Adrenal gland (tissue), 12 donors: Measurements from ENCODE around the gene FEV. TPM values are rescaled to one million over a fixed set of nuclear protein-coding genes. Genes with fewer than 3 reads are reported as not detected.

Source experiments
- DNase-seq, 7 donors: peaks; one replicate each; pipeline ENCODE4 v3.0.0-alpha.2; 2019 to 2020
- H3K27ac ChIP-seq, 5 donors: fragments of 200-600 bp; sonication (generic) in 4 of 5; 1 replicate in 3 of 5; 2 replicates in 2 of 5; pipeline versions ENCODE4 v1.5.1 to v1.8.0; 2016 to 2020; ENCODE audit warnings: mild to moderate bottlenecking in 1 of 5
- H3K27me3 ChIP-seq: fragments of 200-600 bp; 2 replicates; pipeline ENCODE4 v1.8.0; 2021
- H3K36me3 ChIP-seq, 2 donors: fragments of 200-600 bp; replicated peaks in 1 of 2; 1 replicate in 1 of 2; 2 replicates in 1 of 2; pipeline versions ENCODE4 v1.5.1 to v1.8.0; 2018 to 2022
- H3K4me1 ChIP-seq, 2 donors: fragments of 200-600 bp; replicated peaks in 1 of 2; 1 replicate in 1 of 2; 2 replicates in 1 of 2; pipeline versions ENCODE4 v1.5.1 to v1.8.0; 2018 to 2021
- H3K4me3 ChIP-seq, 4 donors: fragments of 200-600 bp; sonication (generic) in 3 of 4; one replicate each; pipeline ENCODE4 v1.5.1; 2016 to 2018
- H3K9me3 ChIP-seq, 3 donors: fragments of 200-600 bp; sonication (generic) in 1 of 3; replicated peaks in 1 of 3; 1 replicate in 2 of 3; 2 replicates in 1 of 3; pipeline versions ENCODE4 v1.5.1 to v1.8.0; 2016 to 2021
- POLR2A ChIP-seq, 2 donors: fragments of 450-650 bp; IDR thresholded peaks; one replicate each; pipeline ENCODE4 v1.6.1; 2017; ENCODE audit warnings: antibody characterized with exemption in 2 of 2, mild to moderate bottlenecking in 2 of 2, moderate library complexity in 1 of 2
- whole genome bisulfite sequencing, 4 donors: extraction: QIAGEN DNeasy Blood & Tissue Kit in 2 of 4; methylation state at CpG; one replicate each; pipeline versions ENCODE4 v1.1.5 to v1.1.7; 2013 to 2017; 5-methylcytosine and 5-hydroxymethylcytosine counted together
- intact Hi-C, 2 donors: fragments of 100-400 bp; cut with DNase I; formaldehyde crosslinking; loops; one replicate each; pipeline versions ENCODE4 v1.14.1 to v1.15.0; 2022 to 2023
- polyA plus RNA-seq, 3 donors: library from polyadenylated mRNA; stranded (reverse); fragments of 200-250 nt in 2 of 3; fragments of 350-450 nt in 1 of 3; fragmentation: Illumina TruSeq in 1 of 3; extraction: RNeasy Lipid Tissue Mini Kit (QIAGEN cat#74804) in 1 of 3; gene quantifications; one replicate each; pipeline ENCODE4 v1.2.3, GENCODE V29; 2013 to 2014
- total RNA-seq, 9 donors: library from RNA; depleted of rRNA in 4 of 9; stranded (reverse); fragments of >200 nt in 4 of 9; fragments of 120-200 nt in 1 of 9; fragmentation: NEBNext Ultra II Directional in 1 of 9; extraction: Animal tissue kit (Norgen Biotek cat#: 25700) in 1 of 9; gene quantifications; one replicate each; pipeline versions ENCODE4 v1.1.0 to v1.2.4, GENCODE V29; 2013 to 2023
- TF ChIP-seq, protein P1 (sequence below), 6 experiments: fragments of 450-650 bp in 4 of 6; fragments of 200-600 bp in 2 of 6; sonication (generic) in 1 of 6; IDR thresholded peaks; 1 replicate in 5 of 6; 2 replicates in 1 of 6; pipeline versions ENCODE4 v1.5.1 to v1.8.0; 2016 to 2021; ENCODE audit warnings: antibody characterized with exemption in 6 of 6, mild to moderate bottlenecking in 2 of 6, moderate library complexity in 1 of 6
- donor health status: healthy with polysubstance abuse.
- donor health status: Bipolar disorder and iron deficiency.
- donor health status: DM: yes; HTN: yes; CAD: no.
- donor health status: DM: no; HTN: no; CAD: no.
- donor health status: DM: no; HTN: no; CAD: no.
- donor health status: DM: yes; HTN: yes; CAD: no.

Gene FEV
- total and polyA plus RNA-seq, 12 donors, result 0.22 to 16.5 (median 3.1) TPM; not detected in 4

DNA sequence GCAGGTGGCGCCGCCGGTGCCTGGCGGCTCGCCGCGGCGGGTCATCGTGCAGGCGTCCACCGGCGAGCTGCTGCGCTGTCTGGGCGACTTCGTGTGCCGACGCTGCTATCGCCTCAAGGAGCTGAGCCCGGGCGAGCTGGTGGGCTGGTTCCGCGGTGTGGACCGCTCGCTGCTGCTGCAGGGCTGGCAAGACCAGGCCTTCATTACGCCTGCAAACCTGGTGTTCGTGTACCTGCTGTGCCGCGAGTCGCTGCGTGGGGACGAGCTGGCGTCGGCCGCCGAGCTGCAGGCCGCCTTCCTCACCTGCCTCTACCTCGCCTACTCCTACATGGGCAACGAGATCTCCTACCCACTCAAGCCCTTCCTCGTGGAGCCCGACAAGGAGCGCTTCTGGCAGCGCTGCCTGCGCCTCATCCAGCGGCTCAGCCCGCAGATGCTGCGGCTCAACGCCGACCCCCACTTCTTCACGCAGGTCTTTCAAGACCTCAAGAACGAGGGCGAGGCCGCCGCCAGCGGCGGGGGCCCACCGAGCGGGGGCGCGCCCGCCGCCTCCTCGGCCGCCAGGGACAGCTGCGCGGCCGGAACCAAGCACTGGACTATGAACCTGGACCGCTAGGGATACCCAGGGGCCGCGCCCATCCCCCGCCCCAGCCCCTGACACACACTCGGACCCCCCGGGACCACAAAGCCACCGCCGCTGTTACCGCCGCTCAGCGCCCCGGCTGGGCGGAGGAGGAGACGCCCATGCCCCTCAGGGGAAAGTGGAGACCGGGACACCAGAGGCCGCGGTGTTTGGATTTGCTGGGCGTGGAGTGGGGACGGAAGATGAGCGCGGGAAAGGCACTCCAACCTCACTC is 24.4 kb downstream of the FEV start:
- H3K36me3 ChIP-seq, result no peaks in the 10 kb centered on the region
- no peak overlapping the region for H3K4me3 ChIP-seq

GRCh38 chr2:218959761-218960308 is 25.1 kb downstream of the FEV start:
- H3K27me3 ChIP-seq, result peaks cover 55% of the 10 kb centered on the region
- no peaks in the 10 kb centered on the region for H3K9me3 ChIP-seq
- DNase-seq, result peak in 1 of 7 donors; percentile 25
- peak overlapping the region in 1 of 5 donors; percentile 76 for H3K27ac ChIP-seq
- no peaks in the 10 kb centered on the region for H3K36me3 ChIP-seq
- H3K4me3 ChIP-seq, result peak overlapping the region in 1 of 4 donors; percentile 55
- intact Hi-C loops, result no loop called here
- peaks cover 0 to 4% of the 10 kb centered on the region in 2 donors for H3K4me1 ChIP-seq
- TF ChIP-seq POLR2A (IDR thresholded peaks at IDR 0.05), result peak in 1 of 2 donors; percentile 69
- TF ChIP-seq, protein P1, sequence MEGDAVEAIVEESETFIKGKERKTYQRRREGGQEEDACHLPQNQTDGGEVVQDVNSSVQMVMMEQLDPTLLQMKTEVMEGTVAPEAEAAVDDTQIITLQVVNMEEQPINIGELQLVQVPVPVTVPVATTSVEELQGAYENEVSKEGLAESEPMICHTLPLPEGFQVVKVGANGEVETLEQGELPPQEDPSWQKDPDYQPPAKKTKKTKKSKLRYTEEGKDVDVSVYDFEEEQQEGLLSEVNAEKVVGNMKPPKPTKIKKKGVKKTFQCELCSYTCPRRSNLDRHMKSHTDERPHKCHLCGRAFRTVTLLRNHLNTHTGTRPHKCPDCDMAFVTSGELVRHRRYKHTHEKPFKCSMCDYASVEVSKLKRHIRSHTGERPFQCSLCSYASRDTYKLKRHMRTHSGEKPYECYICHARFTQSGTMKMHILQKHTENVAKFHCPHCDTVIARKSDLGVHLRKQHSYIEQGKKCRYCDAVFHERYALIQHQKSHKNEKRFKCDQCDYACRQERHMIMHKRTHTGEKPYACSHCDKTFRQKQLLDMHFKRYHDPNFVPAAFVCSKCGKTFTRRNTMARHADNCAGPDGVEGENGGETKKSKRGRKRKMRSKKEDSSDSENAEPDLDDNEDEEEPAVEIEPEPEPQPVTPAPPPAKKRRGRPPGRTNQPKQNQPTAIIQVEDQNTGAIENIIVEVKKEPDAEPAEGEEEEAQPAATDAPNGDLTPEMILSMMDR (IDR thresholded peaks at IDR 0.05), result no peak
- WGBS, 4 donors, result 0 to 3% (median 2%) methylated on average over 11 to 67 of the region's 67 CpGs; no CpG with 5 or more reads in 1 of the 4 donors

More for the DNA sequence above, 24.4 kb downstream of the FEV start:
- intact Hi-C loops, result no loop called here
- TF ChIP-seq, protein P1 (IDR thresholded peaks at IDR 0.05), result no peak
- no peak for TF ChIP-seq POLR2A (IDR thresholded peaks at IDR 0.05)
- no peaks in the 10 kb centered on the region for H3K9me3 ChIP-seq
- DNase-seq, result no peak
- peaks cover 60% of the 10 kb centered on the region for H3K27me3 ChIP-seq
- H3K27ac ChIP-seq, result peak overlapping the region in 1 of 5 donors; percentile 76
- H3K4me1 ChIP-seq, result peaks cover 0 to 4% of the 10 kb centered on the region in 2 donors
- WGBS, 4 donors, result 2 to 8% (median 2%) methylated on average over 7 to 87 of the region's 87 CpGs

DNA sequence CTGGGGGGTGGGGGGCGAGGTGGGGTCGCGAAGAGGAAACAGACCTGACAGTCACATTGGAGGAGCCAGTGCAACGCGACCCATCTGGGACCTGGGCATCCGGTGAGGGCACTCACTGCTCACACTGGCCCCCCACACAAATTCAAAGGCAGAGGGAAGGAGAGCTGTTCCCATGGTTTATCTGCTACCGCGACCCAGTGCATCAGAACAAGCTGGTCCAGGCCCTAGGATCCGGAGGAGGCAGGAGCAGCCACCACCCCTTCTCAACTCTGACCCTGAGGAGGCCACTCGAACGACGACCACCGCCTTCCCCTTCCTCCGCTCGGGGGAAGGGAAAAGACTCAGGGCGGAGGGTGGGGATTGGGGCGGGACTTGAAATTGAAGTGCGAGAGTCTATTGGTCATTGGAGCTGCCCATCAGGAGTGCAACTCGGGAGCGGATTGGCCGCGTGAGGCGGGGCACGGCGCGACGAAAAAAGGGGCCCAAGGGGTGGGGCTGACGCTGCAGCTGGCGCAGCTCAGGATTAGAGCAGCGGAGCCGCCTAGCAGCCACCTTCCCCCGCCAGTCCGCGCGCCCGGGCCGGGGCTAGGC is 25.7 kb downstream of the FEV start, which contains the start of gene CDK5R2:
Gene CDK5R2 (plus strand): TSS at position 526 of the 591 bp plus-strand sequence. CDS start 155 bp downstream, outside the sequence.
- H3K36me3 ChIP-seq, result no peaks in the 10 kb centered on the region
- TF ChIP-seq, protein P1 (IDR thresholded peaks at IDR 0.05), result no peak
- peak in 1 of 2 donors; percentile 16 for TF ChIP-seq POLR2A (IDR thresholded peaks at IDR 0.05)
- 0 to 4% (median 1%) methylated on average over 1 to 37 of the region's 37 CpGs for WGBS, 4 donors
- H3K9me3 ChIP-seq, result no peaks in the 10 kb centered on the region
- peak; percentile 50 to 95 (median 79) for DNase-seq
- H3K4me1 ChIP-seq, result peaks cover 0 to 4% of the 10 kb centered on the region in 2 donors
- H3K27me3 ChIP-seq, result peaks cover 52% of the 10 kb centered on the region
- intact Hi-C loops, result no loop called here
- H3K4me3 ChIP-seq, result peak within 1 kb of the TSS in 1 of 4 donors; percentile 55
- peak within 1 kb of the TSS in 1 of 5 donors; percentile 76 for H3K27ac ChIP-seq

GRCh38 chr2:218958276-218958675 is 26.7 kb downstream of the FEV start:
- Histone ChIP-seq H3K4me1 (peaks cover 0 to 4% of the 10 kb centered on the region in 2 donors), H3K9me3 (no peaks in the 10 kb centered on the region), H3K4me3 (no peak overlapping the region), H3K27me3 (peaks cover 44% of the 10 kb centered on the region), H3K27ac (no peak overlapping the region), H3K36me3 (no peaks in the 10 kb centered on the region)
- 83 to 96% (median 93%) methylated on average over 1 of the region's 1 CpG for WGBS, 4 donors
- intact Hi-C loops, result no loop called here
- no peak for DNase-seq
- TF ChIP-seq, protein P1 (IDR thresholded peaks at IDR 0.05), result no peak
- TF ChIP-seq POLR2A (IDR thresholded peaks at IDR 0.05), result no peak
